AG20443 (cell line): ENCODE measurements around the gene ERBB3.

ENCODE experiments used
- DNase-seq: peaks from one replicate; pipeline ENCODE4 v3.0.0; 2012; ENCODE audit warnings: low spot score, mixed read lengths

ERBB3 gene

GRCh38 chr12:56078931-56079722 lies 838 bp upstream of the ERBB3 start:
- peak; percentile 94 for DNase-seq

DNA sequence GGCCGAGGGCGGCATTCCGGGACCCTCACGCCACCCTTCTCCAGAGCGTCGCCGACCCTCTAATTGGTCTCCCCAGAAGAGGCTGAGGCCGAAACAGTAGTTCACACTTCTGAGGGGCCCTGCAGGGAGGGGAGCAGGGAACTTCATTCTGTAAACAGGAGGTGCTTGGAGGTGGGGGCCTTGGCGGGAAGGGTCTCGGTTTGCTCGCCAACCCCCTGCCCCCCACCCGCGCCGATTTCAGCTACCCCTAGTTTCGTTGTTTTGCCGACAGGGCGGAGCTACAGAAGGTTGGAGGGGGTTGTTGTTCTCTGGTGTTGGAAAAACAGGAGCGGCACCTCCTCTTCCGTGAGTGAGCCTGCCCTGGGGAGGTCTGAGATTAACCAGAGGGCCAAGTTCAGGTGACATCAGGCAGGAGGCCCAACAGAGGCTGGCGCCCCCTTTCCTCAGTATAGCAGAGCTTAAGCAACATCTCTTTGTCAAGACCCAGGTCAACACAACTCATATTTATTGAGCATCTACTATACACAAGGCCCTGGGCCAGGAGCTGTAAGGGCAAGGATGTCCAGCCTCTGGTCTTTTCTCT lies 682 bp downstream of the ERBB3 start:
- no peak for DNase-seq

DNA sequence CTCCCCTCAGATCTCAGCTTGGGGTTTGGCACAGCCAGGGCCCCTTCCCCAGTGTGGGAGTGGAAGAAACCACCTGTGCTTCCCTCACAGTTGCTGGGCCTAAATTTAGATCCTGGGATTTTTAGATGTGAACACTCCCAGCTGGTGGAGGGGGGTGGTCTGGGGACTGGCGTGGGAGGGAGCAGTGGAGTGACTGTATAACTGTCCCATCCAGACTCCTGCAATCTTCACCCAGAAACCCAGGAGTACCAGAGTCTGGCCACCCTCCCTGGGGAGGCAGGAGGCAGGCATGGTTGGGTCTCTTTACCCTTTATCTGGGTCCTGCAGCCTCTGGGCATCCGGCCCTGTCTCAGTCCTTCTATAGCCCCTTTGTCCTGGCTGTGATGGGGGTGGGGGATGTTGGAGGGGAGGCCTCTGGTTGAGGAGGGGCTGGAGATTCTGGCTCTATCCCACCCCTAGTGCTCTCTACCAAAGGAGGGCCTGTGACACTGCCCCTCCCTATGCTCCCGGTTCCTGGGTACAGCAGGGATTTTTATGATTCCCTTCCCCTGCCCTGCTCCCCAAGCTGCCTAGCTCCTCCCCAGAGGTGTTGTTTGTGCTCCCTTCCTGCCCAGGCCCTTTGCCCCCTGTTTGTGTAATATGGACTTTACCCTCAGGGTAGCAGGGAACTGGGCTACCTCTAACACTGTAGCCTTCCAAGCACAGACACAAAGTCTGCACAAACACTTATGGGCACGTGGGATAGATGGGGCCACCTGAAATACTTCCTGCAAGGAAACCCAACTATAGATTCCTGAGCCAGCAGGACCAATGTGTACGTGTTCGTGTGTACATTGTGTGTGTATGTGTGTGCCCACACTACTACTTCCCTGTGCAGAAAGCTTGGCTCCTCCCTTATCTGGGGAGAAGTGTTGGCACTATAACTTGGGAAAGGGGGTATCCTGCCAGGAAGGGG lies 1.7 kb downstream of the ERBB3 start:
- no peak for DNase-seq

GRCh38 chr12:56082382-56082781 lies 2.4 kb downstream of the ERBB3 start:
- DNase-seq, result no peak

DNA sequence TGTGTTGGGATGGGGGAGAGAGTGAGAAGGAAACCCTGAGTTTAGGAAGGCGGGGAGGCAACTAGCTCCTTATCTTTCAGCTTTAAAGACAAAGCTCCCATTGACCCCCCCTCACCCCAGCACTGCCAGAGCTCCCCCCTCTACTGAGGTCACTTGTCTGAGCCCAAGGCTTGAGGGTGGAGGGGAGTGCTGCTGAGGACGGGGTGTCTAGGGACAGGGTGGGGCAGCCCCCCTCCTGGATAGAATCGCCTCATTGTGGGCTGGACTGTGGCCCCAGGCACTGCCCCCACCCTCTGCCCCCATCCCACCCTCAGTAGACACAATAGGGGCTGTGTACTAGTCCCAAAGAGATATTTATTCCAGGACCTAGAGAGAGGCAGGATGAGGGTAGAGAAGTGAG lies 3.0 kb downstream of the ERBB3 start:
- no peak for DNase-seq

DNA sequence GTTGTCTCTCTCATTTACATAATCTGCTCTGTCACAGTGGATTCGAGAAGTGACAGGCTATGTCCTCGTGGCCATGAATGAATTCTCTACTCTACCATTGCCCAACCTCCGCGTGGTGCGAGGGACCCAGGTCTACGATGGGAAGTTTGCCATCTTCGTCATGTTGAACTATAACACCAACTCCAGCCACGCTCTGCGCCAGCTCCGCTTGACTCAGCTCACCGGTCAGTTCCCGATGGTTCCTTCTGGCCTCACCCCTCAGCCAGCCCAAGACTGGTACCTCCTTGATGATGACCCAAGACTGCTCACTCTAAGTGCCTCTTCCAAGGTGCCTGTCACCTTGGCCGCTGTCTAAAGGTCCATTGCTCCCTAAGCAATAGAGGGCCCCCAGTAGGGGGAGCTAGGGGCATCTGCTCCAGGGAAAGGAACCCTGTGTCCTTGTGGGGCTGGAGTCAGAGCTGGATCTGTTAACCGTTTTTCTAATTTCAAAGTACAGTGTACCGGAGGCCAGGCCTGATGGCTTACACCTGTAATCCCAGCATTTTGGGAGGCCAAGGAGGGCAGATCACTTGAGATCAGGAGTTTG lies 5.1 kb downstream of the ERBB3 start:
- DNase-seq, result no peak

GRCh38 chr12:56086096-56086495 lies 6.1 kb downstream of the ERBB3 start:
- DNase-seq, result no peak

DNA sequence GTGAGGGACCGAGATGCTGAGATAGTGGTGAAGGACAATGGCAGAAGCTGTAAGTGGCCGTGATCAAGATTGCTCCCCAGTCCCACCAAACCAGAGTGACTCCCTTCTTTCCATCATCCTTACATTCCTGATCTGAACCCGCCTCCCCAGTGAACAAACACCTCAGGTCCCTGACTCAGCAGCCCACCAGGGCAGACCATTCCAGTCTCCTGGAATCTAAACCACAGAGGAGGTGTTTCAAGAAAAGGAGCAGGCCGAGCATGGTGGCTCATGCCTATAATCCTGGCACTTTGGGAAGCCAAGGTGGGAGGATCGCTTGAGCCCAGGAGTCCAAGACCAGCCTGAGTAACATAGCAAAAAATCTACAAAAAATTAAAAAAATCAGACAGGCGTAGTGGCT lies 6.6 kb downstream of the ERBB3 start:
- DNase-seq, result no peak

- peak; percentile 56 for DNase-seq
Observed at GRCh38 chr12:56087220-56087619, 7.3 kb downstream of the ERBB3 start.

GRCh38 chr12:56097738-56098137 lies 17.8 kb downstream of the ERBB3 start:
- no peak for DNase-seq

DNA sequence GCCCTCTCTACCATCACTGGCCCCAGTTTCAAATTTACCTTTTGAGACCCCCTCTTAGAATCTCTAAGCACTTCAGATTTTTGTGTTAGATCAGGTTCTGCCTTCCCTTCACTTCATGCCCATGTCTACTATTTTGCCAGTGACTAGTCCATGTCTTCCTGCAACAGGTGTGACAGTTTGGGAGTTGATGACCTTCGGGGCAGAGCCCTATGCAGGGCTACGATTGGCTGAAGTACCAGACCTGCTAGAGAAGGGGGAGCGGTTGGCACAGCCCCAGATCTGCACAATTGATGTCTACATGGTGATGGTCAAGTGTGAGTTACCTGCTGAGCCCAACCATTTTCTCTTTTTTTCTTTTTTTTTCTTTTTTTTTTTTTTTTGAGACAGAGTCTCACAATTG lies 18.6 kb downstream of the ERBB3 start:
- DNase-seq, result no peak

- no peak for DNase-seq
Observed at GRCh38 chr12:56099787-56100186, 19.8 kb downstream of the ERBB3 start.

GRCh38 chr12:56101045-56101444 lies 21.1 kb downstream of the ERBB3 start:
- no peak for DNase-seq

- DNase-seq, result no peak
Observed at GRCh38 chr12:56102683-56103065, 22.7 kb downstream of the ERBB3 start.

GRCh38 chr12:56103066-56103711 lies 23.2 kb downstream of the ERBB3 start:
- no peak for DNase-seq

- DNase-seq, result no peak
Observed at GRCh38 chr12:56103823-56104108, 23.8 kb downstream of the ERBB3 start.

DNA sequence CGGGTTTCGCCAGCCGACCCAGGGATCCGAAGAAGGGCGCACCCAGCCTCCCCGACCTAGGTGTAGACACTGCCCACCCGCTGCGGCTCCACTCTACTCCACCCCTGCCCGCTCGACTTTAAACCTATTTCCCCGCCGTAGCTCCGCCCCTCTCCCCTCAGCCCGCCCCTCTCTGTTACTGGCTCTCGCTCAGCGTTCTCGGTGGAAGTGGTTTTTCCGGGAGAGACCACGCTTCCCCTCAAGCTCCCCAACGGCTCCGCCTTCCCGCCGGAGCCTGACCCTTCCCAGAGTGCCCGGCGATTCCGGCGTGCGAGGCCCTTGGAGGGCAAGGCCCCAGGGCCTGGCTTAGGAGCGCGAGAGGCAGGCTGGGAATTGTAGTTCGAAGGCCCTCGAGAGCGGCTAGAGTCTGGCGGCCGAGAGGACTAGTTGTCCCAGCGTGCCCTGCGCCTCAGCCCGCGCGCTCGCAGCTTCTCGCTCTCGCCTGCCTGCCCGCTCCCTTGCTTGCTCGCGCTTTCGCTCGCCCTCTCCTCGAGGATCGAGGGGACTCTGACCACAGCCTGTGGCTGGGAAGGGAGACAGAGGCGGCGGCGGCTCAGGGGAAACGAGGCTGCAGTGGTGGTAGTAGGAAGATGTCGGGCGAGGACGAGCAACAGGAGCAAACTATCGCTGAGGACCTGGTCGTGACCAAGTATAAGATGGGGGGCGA lies 24.3 kb downstream of the ERBB3 start, which contains the start of gene PA2G4:
PA2G4 (plus strand) TSS at position 451 of the 706 bp plus-strand sequence; CDS start at position 630, 179 bp downstream.
- peak; percentile 98 for DNase-seq

- peak; percentile 25 for DNase-seq
Observed at GRCh38 chr12:56104815-56105608, 25.0 kb downstream of the ERBB3 start.

DNA sequence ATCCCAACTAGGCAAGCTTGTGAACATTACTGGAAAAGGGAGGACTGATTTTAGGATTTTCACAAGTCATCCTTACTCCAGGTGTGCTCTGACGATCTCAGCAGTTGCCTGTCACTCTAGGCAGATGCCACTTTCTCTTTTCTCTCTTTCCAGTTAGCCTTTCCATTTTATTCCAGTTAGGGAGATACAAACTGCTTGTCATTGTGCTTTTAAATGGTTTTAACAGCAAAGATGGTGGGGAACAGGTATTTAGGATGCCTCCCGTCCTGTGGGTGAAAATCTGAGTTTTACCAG lies 25.6 kb downstream of the ERBB3 start:
- no peak for DNase-seq

GRCh38 chr12:56107242-56107641 lies 27.3 kb downstream of the ERBB3 start:
- no peak for DNase-seq

DNA sequence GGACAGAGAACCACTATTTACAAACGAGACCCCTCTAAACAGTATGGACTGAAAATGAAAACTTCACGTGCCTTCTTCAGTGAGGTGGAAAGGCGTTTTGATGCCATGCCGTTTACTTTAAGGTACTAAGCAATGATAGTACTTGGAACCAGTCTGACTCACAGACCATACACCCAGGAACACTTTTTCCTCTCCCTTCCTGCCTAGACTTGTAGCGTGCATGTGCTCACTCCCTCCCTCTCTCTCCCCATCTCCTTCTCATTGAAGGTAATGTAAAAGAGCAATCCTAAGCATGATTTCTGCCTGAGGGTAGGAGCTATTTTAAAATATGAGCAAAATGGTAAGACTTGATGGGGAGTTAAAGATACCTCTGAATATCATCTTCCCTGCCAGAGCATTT lies 30.6 kb downstream of the ERBB3 start:
- no peak for DNase-seq
